GM18861 (cell line): ENCODE measurements around the gene LTBP1.
"Not testable (repeated sequence)": the region's sequence is repeated elsewhere in the genome, so short reads cannot be mapped to it uniquely, and the experiment has no call there.

ENCODE experiments used
- ATAC-seq: cut with Tn5 transposase; IDR thresholded peaks from one replicate; pipeline ENCODE4 v1.9.1; 2021; ENCODE audit not compliant: unreplicated experiment

Gene LTBP1

DNA sequence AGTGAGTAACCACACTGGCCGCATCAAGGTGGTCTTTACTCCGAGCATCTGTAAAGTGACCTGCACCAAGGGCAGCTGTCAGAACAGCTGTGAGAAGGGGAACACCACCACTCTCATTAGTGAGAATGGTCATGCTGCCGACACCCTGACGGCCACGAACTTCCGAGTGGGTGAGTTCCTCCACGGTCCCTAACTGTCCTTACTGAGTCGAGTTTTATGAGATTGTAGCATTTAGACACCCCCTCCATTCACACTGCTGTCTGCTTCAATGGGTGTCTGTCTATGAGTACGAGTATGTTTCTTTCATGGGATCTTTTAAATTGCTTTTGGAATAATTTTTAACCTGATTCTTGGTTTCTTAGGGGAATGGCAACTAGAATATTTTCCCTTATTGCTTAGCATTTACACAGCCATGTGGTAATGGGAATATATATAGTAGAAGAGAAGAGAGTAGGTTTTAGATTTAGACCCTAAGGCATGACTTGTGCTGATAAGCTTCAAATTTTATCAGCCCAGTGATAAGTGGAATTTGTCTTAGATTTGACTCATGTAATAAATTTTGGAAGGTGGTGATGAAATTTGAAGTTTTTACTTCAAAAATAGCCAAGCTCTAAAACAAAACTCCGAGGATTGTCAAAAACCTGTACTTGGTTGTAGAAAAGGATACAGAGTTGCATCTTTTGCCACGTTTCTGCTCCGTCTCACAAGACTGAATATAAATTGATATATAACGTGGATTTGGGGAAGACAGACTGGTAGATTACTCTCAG, 188.2 kb downstream of the LTBP1 start:
- no peak for ATAC-seq

- no peak for ATAC-seq
Measured at GRCh38 chr2:33135645-33136044, 188.9 kb downstream of the LTBP1 start.

DNA sequence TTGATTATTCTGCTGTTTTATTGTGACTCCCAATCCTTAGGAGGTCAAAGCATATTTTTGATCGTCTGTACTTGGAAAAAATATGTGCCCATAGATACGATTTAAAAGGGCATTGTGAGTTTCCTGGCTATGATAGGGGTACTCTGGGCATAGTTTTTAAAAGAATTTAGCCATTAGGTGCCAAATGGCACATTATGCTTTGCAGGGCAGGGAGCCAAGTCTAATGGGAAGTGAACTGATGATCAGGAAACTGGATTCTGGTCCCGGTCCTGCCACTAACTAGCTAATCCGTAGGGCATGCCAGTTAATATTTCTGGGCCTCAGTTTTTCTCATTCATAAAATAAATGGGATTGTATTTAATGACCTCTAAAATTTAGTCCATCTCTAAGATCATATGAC, 189.3 kb downstream of the LTBP1 start:
- no peak for ATAC-seq

GRCh38 chr2:33136566-33136965, 189.8 kb downstream of the LTBP1 start:
- ATAC-seq, result no peak

DNA sequence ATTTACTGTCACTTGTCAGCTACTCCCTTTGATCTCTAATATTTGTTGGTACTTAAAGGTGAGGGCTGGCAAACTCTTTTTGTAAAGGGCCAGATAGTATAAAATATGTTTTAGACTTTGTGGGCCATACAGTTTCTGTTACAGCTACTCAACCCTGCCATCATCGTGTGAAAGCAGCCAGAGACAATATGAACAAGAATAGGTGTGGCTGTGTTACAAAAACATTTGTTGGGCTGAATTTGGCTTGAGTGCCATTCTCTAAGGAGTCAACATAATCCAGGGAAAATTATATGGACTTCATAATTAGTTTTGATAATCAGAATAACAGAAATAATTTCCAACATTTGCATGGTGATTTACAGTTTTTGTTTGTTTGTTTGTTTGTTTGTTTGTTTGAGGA, 190.6 kb downstream of the LTBP1 start:
- ATAC-seq, result no peak

GRCh38 chr2:33139949-33140348, 193.2 kb downstream of the LTBP1 start:
- ATAC-seq, result no peak

DNA sequence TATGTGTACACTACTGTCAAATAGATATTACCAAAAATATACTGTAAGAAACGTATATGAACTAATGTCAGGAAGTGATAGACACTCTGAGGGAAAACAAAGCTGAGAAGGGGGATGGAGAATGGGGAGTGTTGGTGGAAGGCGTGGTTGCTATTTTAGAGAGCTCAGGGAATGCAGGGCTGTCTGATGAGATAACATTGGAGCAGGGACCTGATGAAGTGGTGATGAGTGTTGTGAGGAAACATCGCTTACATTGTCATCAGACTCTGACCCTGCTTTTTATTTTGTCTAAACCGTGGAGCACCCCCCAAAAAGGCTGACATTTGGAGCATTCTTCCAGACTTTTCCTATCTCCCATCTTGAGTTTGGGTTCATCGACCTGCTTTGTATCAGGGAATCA, 194.7 kb downstream of the LTBP1 start:
- ATAC-seq, result no peak

- ATAC-seq, result no peak
Measured at GRCh38 chr2:33142810-33143209, 196.1 kb downstream of the LTBP1 start.

GRCh38 chr2:33144243-33144642, 197.5 kb downstream of the LTBP1 start:
- ATAC-seq, result no peak

- ATAC-seq, result no peak
Measured at GRCh38 chr2:33145459-33145858, 198.7 kb downstream of the LTBP1 start.

DNA sequence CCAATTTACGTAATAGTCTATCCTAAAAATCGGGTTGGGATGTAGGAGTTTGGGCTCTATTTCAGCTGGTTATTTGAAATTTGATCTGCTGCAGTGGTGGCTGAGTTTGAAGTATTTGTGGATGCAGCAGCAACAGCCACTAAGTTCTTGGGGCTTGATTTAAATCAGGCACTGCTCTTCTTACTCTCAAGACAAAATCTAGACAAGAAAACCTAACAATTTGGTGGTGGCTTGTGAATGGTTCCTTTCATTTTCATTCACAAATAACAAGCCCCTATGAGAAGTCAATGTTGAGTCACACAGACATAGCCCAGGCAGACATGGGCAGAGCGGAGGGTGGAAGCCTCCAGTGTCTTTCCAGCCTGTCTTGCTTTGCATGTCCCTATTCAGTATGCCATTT, 199.3 kb downstream of the LTBP1 start:
- ATAC-seq, result no peak

- no peak for ATAC-seq
Measured at GRCh38 chr2:33153008-33153407, 206.3 kb downstream of the LTBP1 start.

GRCh38 chr2:33158482-33159003, 211.8 kb downstream of the LTBP1 start:
- no peak for ATAC-seq

- no peak for ATAC-seq
Measured at GRCh38 chr2:33160191-33160590, 213.4 kb downstream of the LTBP1 start.

- ATAC-seq, result no peak
Measured at GRCh38 chr2:33166287-33166881, 219.6 kb downstream of the LTBP1 start.

DNA sequence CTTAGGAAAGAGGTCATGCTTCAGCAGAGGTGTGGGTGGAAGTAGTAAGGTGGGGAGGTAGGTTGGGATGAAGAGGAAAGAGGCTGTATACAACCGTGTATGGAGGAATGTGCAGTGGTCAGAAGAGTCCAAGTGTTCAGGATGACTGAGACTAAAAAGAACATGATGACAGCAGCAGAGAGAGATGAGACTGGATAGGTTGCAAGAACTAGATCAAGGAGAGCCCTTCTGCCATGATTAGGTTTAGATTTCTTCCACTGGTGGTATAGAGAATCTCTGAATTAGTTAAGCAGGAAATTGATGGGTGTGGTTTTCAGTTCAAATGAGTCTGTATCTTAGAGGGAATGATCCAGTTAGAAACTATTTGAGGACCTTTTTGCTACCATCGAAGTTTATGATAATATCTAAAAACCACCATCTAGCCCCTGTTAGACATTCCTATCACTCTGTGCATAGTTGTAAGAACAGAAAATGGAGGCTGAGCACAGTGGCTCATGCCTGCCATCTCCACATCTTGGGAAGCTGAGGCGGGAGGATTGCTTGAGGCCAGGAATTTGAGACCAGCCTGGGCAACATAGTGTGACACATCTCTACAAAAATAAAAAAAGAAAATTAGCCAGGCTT, 221.0 kb downstream of the LTBP1 start:
- ATAC-seq, result no peak

GRCh38 chr2:33168425-33168824, 221.7 kb downstream of the LTBP1 start:
- ATAC-seq, result no peak

DNA sequence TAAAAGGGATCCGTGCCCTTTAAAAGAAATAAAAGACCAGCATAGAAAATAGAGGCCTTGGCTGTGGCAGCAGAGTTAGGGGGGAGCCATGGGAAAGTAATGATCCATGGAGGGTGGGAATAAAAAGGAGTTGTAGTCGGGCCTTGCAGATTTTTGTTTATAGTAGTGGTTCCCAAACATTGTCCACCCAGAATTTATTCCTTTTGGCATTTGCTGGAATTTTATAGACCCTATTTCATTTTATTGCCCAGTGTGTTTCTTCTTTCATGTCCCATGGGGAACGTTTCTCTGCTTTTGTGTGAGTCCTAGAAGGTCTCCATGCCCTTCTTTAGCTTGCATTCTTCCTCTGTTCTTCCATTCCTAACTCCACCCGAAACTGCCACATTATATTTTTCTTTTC, 222.2 kb downstream of the LTBP1 start:
- ATAC-seq, result no peak

DNA sequence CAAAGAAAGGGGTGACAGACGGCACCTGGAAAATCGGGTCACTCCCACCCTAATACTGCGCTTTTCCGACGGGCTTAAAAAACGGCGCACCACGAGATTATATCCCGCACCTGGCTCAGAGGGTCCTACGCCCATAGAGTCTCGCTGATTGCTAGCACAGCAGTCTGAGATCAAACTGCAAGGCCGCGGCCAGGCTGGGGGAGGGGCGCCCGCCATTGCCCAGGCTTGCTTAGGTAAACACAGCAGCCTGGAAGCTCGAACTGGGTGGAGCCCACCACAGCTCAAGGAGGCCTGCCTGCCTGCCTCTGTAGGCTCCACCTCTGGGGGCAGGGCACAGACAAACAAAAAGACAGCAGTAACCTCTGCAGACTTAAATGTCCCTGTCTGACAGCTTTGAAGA, 223.5 kb downstream of the LTBP1 start:
- ATAC-seq, result not testable (repeated sequence)

GRCh38 chr2:33177627-33178026, 230.9 kb downstream of the LTBP1 start:
- ATAC-seq, result no peak

GRCh38 chr2:33178209-33178608, 231.5 kb downstream of the LTBP1 start:
- no peak for ATAC-seq

DNA sequence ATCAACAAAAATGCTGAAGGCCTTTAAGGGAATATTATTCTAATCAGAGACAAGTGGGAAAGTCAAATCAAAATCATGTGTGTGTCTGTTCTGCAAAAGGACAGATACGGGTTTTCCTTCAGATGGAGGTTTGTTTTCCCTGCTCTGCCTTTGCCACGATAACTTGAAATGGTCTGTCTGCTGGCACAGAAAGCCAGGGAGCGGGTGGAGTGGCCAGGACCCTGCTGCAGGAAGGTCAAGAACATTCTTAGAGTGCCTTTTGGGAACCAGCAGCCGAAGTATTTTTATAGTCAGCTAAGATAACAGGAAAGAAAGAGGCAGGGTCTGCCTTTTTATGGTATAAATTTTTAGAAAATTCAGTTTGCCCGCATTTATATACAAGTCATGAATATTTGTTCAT, 234.2 kb downstream of the LTBP1 start:
- ATAC-seq, result no peak
